ENCODE results near the gene FAM171A1. TPM values are rescaled to one million over a fixed set of nuclear protein-coding genes. Genes with fewer than 3 reads are reported as not detected.

FAM171A1 gene
- total RNA-seq, 1 donor from 2014 or later = 8.3 TPM

DNA sequence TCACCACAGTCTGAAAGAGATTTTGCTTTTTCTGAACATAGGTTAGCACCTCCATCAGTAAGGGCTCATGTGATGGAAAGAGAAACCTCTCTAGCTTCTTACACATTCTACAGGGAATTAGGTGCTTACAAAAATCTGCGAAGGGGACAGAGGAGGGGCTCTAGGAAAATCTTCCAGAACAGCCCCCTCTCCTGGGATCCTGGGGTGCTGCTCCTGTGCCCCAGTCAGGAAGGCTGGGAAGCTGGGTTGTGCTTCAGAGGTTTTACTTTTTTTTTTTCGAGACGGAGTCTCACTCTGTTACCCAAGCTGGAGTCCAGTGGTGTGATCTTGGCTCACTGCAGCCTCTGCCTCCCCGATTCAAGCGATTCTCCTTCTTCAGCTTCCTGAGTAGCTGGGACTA lies 7.5 kb upstream of the FAM171A1 start:
- no peak for DNase-seq (ENCODE audit: low spot score)
- intact Hi-C loops (cut with DNase I) = no loop called here

DNA sequence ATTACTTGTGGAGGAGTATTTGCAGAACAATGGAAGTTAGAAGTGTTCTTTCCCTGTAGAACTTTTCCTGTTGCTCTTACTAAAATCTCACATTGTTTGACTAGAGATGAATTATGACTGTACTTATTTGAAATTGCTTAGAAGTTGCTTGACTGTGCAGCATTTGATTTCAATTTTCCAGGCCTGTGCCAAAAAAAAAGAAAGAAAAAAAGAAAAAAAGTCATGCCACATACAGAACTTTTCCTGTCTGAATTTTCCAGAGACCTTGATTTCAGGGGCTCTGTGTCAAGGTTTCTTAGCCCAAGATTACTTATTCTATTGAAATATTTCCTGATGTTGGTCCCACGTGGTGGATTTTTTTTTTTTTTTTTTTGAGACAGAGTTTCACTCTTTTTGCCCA lies 3.5 kb upstream of the FAM171A1 start:
- intact Hi-C loops (cut with DNase I) = loop anchor here (5.0 kb wide), 3 partner anchors 112 to 277 kb away; partner anchors contain the start of gene RPP38
- DNase-seq (ENCODE audit: low spot score) = no peak

DNA sequence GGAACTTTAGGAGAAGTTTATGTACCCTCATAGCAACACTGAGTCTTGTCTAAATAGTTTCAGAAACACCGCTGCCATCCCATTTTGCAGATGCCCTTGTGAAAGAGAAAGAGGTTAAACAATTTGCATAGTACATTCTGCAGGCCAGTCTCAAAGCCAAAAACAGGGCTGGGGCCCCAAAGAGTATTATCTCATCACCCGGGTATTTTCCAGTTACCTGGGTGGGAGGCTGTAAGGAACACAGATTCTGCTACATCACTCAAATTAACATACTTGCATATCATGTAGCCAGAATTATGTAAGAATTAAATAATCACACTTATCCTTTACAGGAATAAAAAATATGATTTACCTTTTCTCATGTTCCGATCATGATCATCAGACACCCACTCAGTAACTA lies 3.1 kb upstream of the FAM171A1 start:
- intact Hi-C loops (cut with DNase I) = loop anchor here (5.0 kb wide), 3 partner anchors 112 to 277 kb away; partner anchors contain the start of gene RPP38
- no peak for DNase-seq (ENCODE audit: low spot score)

DNA sequence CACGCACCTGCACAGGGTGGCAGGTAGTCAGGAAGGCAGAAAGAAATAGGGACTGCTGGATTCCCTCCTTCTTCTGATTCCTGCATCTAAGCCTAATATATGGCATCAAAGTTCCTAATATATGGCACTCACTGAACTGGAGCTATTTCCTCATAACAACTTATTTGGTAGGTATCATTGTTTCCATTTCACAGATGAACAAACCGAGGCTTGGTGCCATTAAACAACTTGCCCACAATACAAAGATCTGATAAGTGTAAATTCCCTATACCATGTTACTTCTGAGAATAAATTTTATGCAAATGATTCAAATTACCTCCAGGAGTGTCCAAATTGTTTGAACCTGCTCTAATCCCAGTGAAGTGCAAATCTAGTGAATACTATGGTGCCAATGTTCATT lies 2.1 kb upstream of the FAM171A1 start:
- no peak for DNase-seq (ENCODE audit: low spot score)
- intact Hi-C loops (cut with DNase I) = loop anchor here (5.0 kb wide), 3 partner anchors 111 to 276 kb away; partner anchors contain the start of gene RPP38

DNA sequence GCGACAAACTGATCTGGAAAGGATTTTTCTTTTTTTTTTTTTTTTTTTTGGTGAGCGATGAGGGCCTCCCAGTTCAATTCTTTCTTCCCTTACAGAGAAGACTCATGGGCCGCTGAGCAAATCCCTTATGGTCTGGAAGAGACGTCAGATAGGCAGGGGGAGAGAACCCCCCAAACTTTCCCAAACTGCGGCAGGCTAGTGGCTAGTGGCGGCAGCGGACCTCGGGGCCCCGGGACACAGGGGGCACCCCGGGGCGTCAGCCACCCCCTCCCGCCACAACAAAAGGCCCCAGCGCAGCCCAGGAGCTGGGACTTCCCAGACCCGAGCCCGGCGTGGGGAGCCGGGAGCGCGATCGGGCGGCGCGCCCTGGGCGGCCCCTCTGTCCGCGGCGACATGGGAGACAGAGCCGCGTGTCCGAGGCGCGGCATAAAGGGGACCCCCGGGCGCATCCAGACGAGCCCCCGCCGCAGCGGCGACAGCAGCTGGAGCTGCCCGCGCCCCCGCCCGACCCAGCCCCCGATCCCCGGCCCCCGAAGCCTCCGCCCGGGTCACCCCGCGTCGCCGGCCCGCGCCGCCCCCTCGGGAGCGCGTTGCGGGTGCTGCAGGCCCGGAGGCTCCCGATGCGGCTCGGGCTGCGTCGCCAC lies 755 bp downstream of the FAM171A1 start:
- intact Hi-C loops (cut with DNase I) = loop anchor here (5.0 kb wide), 3 partner anchors 108 to 273 kb away; partner anchors contain the start of gene RPP38
- DNase-seq (ENCODE audit: low spot score) = no peak

DNA sequence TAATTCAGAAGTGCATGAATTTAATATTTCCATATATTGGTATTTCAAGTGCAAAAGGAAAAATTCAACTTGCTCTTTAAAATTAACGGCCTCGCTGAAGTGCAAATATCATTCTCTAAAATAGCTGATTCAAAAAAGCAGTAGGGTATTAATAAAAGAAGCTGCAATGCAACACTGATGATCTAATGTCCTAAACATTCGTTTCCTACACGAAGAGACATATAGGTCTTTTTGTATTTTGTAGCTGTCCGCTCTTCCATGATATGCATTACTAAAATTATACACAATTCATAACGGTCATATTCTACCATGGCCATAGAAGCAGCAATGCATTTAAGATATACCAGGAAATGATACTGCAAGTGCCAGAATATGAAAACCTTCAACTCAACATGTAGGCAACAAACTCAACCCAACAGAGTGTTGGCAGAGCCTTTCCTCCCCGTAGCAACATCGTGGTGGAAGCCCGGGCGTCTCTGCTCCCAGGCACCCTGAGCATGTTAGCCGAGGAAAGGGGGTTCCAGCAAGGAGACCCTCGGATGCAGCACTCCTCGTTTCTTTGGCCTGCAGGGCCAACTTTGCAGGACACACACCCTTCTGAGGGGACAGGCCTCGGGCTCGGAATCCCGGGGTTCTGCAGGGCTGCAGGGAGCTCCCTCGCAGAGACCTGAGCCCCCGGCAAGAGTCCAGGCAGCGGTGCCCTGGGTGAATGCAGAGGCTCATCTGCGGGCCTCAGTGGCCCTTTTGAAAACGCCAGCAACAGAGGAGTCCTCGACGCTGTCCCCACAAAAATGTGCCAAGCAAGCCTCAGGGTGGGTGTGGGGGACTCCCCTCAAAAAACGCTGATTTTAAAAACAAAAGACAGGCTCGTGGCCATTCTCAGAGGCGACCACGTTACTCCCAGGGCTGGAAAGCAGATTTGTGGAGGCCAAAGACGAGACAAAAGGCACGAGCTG lies 1.6 kb downstream of the FAM171A1 start:
- no peak for DNase-seq (ENCODE audit: low spot score)
- intact Hi-C loops (cut with DNase I) = loop anchor here (5.0 kb wide), 3 partner anchors 107 to 272 kb away; partner anchors contain the start of gene RPP38

DNA sequence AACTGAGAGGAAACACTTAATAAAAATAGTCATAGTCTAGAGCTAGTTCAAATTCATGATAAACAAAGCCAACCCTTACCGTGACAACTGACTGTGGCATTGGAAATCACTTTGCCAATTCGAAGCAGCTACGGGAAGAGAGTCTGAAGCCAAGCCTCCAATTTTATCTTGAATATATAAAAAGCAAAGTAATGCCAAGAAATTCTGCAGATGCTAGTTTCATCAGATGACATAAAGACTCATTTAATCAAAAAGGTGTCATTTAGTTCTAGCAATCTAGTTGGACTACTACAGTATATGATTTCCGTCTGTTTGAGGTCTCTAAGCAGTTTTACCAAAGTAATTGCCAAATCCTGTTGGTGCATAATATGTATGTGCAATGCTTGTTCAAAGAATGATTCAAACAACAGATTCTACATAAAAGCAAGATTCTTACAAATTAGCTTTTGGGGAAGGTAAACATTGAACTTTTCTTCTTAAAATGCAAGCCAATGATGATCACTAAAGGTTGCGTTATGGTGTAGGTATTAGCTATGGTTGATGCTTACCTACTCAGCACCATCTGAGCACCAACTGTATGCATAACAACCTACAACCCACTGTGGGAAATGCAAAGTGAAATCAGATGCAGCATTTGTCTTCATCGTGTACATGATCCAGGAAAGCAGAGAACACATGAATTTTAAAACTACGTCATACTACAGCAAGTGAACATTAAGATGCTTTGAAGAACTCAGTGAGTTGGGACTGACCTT lies 2.8 kb downstream of the FAM171A1 start:
- DNase-seq (ENCODE audit: low spot score) = no peak
- intact Hi-C loops (cut with DNase I) = no loop called here

DNA sequence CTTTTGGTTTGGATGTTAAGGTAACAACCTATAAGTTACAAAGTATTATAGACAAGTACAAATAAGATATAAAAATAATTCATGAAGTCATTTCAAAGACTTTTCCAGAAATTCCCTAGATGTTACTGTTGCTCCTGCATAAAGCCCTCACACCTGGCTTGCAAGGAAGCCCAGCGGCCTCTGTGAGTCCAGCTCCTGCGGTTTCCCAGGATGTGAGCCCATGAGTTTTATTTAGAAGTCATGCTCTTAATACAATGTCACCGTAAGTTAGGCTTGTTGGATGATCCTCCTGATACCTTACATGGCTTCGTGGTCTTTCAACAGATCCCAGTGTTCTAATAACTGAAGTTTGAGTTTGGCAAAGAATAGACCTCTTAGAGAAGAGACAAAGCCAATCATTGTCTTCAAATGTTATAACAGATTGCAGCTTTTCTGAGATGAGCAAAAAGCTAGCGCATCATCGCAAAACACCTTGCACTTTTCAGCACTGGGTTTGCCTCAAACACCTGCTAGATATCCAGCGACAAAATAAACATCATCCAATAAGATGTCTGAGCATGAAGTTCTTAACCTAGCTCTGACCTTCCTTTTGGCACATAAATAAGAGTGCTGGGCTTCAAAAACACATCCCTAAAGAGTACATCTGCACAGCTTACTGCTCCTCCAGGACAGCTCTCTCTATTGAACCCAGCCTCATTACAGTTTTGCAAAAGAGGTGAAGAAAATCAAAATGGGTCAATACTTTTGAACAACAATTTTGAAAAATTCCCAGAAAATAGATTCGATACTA lies 3.6 kb downstream of the FAM171A1 start:
- DNase-seq (ENCODE audit: low spot score) = no peak
- intact Hi-C loops (cut with DNase I) = no loop called here

DNA sequence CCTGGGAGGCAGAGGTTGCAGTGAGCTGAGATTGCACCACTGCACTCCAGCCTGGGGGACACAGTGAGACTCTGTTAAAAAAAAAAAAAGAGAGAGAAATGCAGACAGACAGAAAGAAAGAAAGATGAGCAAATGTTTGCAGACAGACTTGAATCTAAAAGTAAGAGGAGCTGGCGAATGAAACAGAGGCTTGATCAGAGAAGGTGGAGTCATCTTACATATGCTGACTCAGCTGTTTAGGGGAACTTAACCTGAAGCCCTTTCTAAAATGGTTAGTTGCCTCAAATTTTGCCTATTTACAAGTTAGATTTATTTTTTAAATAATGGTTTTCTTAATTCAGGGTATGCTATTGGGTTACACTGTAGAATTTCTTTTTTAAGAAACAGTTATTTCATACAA lies 5.4 kb downstream of the FAM171A1 start:
- intact Hi-C loops (cut with DNase I) = no loop called here
- no peak for DNase-seq (ENCODE audit: low spot score)

DNA sequence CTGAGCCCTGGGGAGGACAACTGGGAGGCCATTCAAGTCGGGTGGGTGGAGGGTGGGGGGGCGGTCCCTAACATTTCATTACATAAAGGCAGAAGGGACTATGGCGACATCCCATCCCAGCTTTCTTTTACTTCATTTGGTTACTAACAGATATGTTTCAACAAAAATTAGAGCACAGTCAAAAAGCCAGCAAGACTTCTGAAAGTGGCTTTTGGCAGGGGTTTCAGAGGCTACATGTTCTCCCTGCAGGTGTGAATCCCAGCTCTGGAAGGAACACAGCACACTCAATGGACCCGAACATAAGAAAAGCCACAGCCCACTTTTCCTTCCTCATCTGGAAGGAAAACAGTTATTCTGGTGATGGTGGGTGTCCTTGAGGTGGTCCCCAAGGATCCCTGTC lies 7.1 kb downstream of the FAM171A1 start:
- no peak for DNase-seq (ENCODE audit: low spot score)
- intact Hi-C loops (cut with DNase I) = no loop called here

DNA sequence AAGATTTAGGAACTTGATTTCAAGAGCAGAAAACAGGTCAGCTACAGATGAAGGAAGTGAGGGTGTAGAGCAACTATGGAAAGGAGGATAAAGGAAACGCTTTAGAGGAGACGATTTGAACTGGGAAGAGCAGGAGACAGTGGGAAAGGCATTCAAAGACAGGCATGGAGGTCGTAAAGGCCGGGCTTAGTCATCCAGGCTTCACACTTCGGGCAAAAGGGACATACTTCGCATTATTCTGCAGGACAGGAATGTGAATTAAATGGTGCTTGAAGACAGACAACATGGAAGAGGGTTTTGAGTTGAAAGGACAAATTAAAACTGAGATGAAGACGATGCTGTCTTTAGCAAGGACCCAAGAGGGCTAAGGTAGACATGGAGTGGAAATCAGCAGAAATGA lies 8.1 kb downstream of the FAM171A1 start:
- no peak for DNase-seq (ENCODE audit: low spot score)
- intact Hi-C loops (cut with DNase I) = no loop called here

DNA sequence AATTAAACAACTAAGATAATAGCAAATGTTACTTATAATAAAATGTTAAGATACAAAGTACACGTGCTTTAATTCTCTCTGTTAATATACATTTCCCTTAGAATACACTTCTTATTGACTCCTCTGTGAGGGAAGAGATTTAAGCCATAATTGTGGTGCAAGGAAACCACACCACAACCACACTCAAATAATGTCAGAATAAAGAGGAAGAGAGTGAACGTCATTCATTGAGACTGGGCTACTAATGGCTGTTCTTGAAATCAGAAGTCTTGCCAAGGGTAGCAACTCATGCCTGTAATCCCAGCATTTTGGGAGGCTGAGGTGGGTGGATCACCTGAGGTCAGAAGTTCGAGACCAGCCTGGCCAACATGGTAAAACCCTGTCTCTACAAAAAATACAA lies 10.0 kb downstream of the FAM171A1 start:
- no peak for DNase-seq (ENCODE audit: low spot score)
- intact Hi-C loops (cut with DNase I) = no loop called here

DNA sequence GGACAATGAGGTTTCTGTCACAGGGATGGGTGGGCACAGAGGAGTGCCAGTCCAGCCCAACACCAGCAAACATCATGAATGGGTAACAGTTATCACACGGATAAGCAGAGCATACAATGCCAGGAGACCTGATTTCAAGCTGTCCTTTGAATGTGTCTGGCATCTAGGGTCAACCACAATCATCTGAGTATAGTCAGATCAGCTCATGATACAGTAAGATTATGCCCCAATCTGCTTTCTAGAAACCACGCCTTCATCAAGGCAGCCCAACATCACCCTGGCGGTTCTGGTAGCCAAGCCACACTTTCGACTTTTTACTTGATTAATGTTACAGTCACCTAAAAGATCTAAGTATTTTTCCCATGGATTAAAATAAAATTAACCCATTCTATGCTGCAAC lies 10.5 kb downstream of the FAM171A1 start:
- intact Hi-C loops (cut with DNase I) = no loop called here
- no peak for DNase-seq (ENCODE audit: low spot score)

DNA sequence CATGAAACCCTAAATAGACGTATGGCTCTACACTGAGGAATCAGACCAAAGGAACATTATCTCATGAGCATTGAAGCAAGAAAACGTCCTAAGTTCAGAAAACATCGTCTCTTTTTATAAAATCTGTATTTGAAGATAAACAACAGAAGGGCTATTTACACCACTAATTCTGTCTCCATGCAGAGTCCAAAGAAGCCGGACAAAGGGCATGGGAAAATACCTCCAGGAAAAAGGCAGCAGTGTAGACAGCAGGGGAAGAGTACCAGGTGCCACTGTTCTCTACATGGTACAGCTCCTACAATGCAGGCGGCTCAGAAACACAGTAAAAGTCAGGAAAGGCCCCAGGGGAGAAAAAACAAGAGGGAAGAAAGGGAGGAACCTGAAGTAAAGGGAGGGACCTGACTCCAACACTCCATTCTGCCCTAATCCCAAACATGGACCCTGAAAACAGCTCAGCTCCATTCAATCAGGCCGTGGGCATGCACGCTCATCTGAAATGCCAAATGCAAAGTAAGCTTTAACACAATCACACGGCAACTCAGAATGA lies 17.5 kb downstream of the FAM171A1 start:
- DNase-seq (ENCODE audit: low spot score) = no peak
- intact Hi-C loops (cut with DNase I) = no loop called here

DNA sequence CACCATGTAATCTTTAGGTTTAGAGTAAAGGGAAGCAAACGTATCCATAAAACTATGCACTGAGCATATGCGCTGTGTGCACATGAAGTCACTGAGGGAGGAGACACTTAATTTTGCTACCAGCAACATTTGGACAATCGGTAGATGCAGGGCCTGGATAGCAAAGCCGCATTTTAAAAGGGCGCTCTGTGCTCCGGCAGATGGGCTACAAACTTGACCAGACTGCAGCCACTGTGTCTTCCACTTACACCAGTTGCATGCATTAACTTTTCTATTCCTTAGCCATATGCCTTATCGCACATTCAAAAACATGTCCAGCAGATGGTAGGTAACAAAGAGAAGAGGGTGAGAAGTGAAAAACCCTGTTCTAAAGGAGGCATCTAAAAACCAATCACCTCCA lies 18.3 kb downstream of the FAM171A1 start:
- intact Hi-C loops (cut with DNase I) = no loop called here
- no peak for DNase-seq (ENCODE audit: low spot score)

DNA sequence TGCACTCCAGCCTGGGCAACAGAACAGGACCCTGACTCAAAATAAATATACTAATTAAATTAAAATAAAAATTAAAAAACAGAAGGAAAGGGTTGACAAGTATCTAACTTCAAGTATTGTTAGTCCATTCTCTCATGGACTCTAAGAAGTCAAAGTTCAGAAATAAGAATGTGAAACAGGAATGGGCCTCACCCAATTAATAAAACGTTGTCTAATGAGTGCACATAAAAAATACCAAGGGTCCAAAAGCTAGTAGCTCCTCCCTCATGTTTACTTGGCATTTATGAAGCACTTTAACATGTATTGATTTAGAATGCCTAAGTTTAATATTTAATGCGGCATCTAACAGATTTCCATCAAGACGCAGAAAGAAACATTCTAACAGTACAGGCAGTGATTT lies 18.9 kb downstream of the FAM171A1 start:
- intact Hi-C loops (cut with DNase I) = no loop called here

DNA sequence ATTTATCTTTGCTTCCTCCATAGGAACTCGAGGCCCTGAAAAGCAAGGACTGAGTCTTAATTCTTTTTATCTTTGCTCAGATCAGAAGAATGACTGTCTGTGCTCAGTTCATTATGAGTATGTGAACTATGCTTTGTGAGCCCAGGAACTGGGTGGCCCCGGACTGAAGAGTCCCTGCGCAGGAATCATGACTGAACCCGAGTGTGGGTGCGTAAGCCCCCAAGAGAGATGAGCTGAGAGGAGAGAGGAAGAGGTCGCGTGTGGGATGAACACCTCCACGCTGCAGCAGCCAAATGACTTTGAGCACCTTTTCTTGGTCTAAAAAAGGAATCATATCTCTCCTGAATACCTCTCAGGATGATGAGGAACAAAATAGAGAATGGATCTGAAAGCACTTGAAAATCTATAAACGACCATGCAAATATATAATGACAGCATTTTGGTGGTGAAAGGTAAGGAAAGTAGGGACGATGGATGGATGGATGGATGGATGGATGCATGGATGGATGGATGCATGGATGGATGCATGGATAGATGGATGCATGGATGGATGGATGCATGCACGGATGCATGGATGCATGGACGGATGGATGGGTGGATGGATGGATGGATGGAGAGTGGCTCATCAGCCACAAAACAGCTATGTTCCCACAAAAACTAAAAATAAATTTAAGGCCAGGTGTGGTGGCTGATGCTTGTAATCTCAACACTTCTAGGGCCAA lies 19.8 kb downstream of the FAM171A1 start:
- DNase-seq (ENCODE audit: low spot score) = no peak
- intact Hi-C loops (cut with DNase I) = no loop called here

More for the DNA sequence above, 18.9 kb downstream of the FAM171A1 start:
- DNase-seq (ENCODE audit: low spot score) = no peak

DNA sequence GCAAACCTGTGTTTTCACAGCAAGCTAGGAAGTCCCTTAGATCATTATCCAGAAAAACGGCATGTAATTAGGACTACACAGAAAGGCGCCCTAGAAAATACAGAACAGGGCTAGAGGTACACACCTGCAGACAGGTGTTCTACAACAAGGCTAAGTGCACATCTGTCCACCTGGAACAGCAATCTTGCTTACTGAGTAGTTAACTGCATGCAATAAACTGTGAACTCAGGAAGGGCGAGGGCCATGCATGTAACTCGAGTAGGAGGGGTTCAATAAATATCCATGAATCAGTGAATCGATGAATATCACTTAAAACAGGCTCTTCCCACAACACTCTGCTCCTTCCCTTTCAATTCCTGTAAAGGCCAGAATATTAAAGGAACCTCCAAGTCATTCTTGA lies 22.0 kb downstream of the FAM171A1 start:
- intact Hi-C loops (cut with DNase I) = no loop called here

More for the DNA sequence above, 22.0 kb downstream of the FAM171A1 start:
- no peak for DNase-seq (ENCODE audit: low spot score)
